Measurements from ENCODE around the gene KRT33A.

KRT33A gene

GRCh38 chr17:41301204-41301790, 49.3 kb downstream of the KRT33A start:
- no peak for DNase-seq

- DNase-seq = no peak
These were observed 52.0 kb downstream of the KRT33A start for GRCh38 chr17:41298458-41299135.

GRCh38 chr17:41296846-41297245, 53.8 kb downstream of the KRT33A start:
- DNase-seq = no peak
